H1 (cell line): ENCODE measurements around the gene LY86. TPM values are rescaled to one million over a fixed set of nuclear protein-coding genes. Genes with fewer than 3 reads are reported as not detected.
A peak's percentile ranks its signal among the peaks of the same experiment; 100 is the strongest.

Experiments used
- ATF2 ChIP-seq: IDR thresholded peaks from 2 replicates; pipeline ENCODE4 v1.6.1; 2012; ENCODE audit warnings: low read length, inconsistent platforms
- CBX5 ChIP-seq: fragments of 300-800, 300-1000 bp; sonication (generic); IDR thresholded peaks from 2 replicates; pipeline ENCODE4 v1.7.1; 2016; ENCODE audit warnings: antibody characterized with exemption, low read length, low read depth
- HDAC2 ChIP-seq, 2 experiments: fragments of 300-600 bp in 1 of 2; sonication (generic) in 1 of 2; IDR thresholded peaks; 2 replicates each; pipeline ENCODE4 v1.6.1; 2011 to 2012; ENCODE audit warnings: low read depth in 2 of 2, low read length in 2 of 2, mild to moderate bottlenecking in 2 of 2, moderate library complexity in 2 of 2, borderline replicate concordance in 1 of 2, inconsistent platforms in 1 of 2
- KDM4A ChIP-seq: IDR thresholded peaks from one replicate; pipeline ENCODE4 v1.7.1; 2012; ENCODE audit warnings: low read depth, mild to moderate bottlenecking, moderate library complexity, low read length, inconsistent platforms; ENCODE audit not compliant: severe bottlenecking
- MAFK ChIP-seq: IDR thresholded peaks from 2 replicates; pipeline ENCODE4 v1.6.1; 2012; ENCODE audit warnings: low read depth, mild to moderate bottlenecking, improper control_type of control experiment, low read length
- POLR2A ChIP-seq, 2 experiments: IDR thresholded peaks; 1 replicate in 1 of 2; 2 replicates in 1 of 2; pipeline ENCODE4 v1.6.1; 2011; ENCODE audit warnings: low read depth in 2 of 2, low read length in 2 of 2, mild to moderate bottlenecking in 2 of 2; ENCODE audit errors: control extremely low read depth in 1 of 2
- POU5F1 ChIP-seq: IDR thresholded peaks from 2 replicates; pipeline ENCODE4 v1.6.1; 2011; ENCODE audit warnings: low read depth, mild to moderate bottlenecking, low read length, moderate library complexity
- RAD21 ChIP-seq, 2 experiments: IDR thresholded peaks in 1 of 2; conservative IDR thresholded peaks in 1 of 2; 2 replicates each; pipeline ENCODE4 v1.6.1; 2011; ENCODE audit warnings: low read depth in 2 of 2, low read length in 2 of 2, improper control_type of control experiment in 1 of 2, inconsistent platforms in 1 of 2, mild to moderate bottlenecking in 1 of 2, moderate library complexity in 1 of 2
- RBBP5 ChIP-seq: IDR thresholded peaks from 2 replicates; pipeline ENCODE4 v1.7.1; 2012; ENCODE audit warnings: low read depth, mild to moderate bottlenecking, inconsistent platforms, low read length, moderate library complexity, borderline replicate concordance
- RFX5 ChIP-seq: IDR thresholded peaks from 2 replicates; pipeline ENCODE4 v1.6.1; 2011; ENCODE audit warnings: low read depth, low read length, improper control_type of control experiment, borderline replicate concordance
- SAP30 ChIP-seq: fragments of 300-600 bp; sonication (generic); IDR thresholded peaks from 2 replicates; pipeline ENCODE4 v1.7.1; 2012; ENCODE audit warnings: low read length, moderate library complexity, mild to moderate bottlenecking, inconsistent platforms; ENCODE audit not compliant: insufficient read depth, insufficient replicate concordance
- SP1 ChIP-seq: IDR thresholded peaks from 2 replicates; pipeline ENCODE4 v1.6.1; 2011; ENCODE audit warnings: low read depth, low read length
- TAF1 ChIP-seq: IDR thresholded peaks from 2 replicates; pipeline ENCODE4 v1.6.1; 2011; ENCODE audit warnings: mild to moderate bottlenecking, low read depth, low read length
- polyA plus RNA-seq, 7 experiments: library from polyadenylated mRNA; depleted of rRNA in 3 of 7; stranded (reverse) in 5 of 7; unstranded in 2 of 7; fragments of >200 nt in 5 of 7; fragments of 200-250 nt in 2 of 7; gene quantifications; 1 replicate in 5 of 7; 2 replicates in 1 of 7; 4 replicates in 1 of 7; pipeline versions ENCODE4 v1.2.1 to v1.2.3, GENCODE V29; 2011 to 2013; ENCODE audit warnings: missing spikeins in 2 of 7, mixed read lengths in 2 of 7
- total RNA-seq: library from RNA; stranded (reverse); fragmentation: NEBNext Ultra II Directional; extraction: Animal tissue kit (Norgen Biotek cat#: 25700); gene quantifications from 2 replicates; pipeline ENCODE4 v1.2.1, GENCODE V29; 2021

Gene LY86
- total and polyA plus RNA-seq, 2 of the 8 experiments (the other 6 are each of a cell fraction or from before 2014, with no cell fraction given): not detected

DNA sequence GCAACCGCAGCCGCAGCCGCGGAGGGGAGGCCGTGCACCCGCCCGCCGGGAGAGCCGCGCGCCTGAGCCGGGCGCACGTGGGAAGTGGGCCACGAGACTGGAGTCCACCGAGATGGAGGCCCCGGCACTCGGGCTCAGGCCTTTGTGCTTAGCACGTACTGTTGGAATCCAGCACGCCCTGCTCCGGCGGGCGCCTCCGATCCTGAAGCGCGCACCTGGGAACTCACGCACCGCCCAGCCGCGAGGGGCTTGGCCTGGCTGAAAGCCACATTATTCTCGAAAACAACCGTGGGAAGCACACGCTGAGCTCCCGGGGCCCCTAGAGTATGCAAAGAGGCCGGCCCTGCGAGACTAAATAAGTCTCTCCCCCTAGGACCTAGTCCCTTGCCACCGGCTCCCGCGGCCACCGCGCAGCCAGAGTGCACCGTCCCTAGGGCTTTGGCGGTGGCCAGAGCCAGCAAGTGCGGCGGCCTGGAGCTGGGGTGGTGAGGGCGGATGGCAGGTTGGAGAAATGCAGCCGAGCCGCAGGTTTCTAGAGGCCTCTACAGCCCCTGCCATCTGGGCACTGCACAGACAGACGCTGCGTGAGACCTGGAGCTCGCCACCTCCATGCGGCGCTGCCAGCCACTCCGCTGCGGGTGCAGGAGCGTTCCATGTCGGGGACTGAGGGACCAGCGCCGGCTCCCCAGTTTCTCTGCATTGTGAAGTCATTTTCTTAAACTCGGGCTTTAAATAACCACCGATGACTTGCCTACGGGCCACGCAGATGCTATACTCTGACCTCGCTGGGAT is 42.0 kb upstream of the LY86 start (continued):
- TF ChIP-seq POU5F1: no peak
- no peak for TF ChIP-seq RBBP5
- TF ChIP-seq ATF2: no peak
- TF ChIP-seq MAFK: no peak
- no peak; a peak in 1 of 4 replicates for TF ChIP-seq RAD21 (IDR thresholded peaks at IDR 0.05 in 1 of 2, conservative IDR thresholded peaks at IDR 0.05 in 1 of 2; ENCODE audit: low read depth in 2 of 2, low read length in 2 of 2)
- no peak for TF ChIP-seq SP1
- TF ChIP-seq RFX5: no peak
- TF ChIP-seq POLR2A (IDR thresholded peaks at IDR 0.05; ENCODE audit: control extremely low read depth in 1 of 2, low read depth in 2 of 2, low read length in 2 of 2): peak in 1 of 2 experiments; percentile 57; a peak in 1 of 3 replicates
- peak; percentile 85 for TF ChIP-seq KDM4A
- TF ChIP-seq TAF1: peak; percentile 20; the same call in 1 of the 2 replicates
- 0 out of 4 replicates have a peak, but pooled peaks of 1 of the 2 experiments have one; percentile 35 for TF ChIP-seq HDAC2 (IDR thresholded peaks at IDR 0.05; ENCODE audit: borderline replicate concordance in 1 of 2, low read depth in 2 of 2, low read length in 2 of 2)
- TF ChIP-seq CBX5: no peak
- no peak for TF ChIP-seq SAP30
